H9 (cell line): Measurements from ENCODE around the gene HAUS6. TPM values are rescaled to one million over a fixed set of nuclear protein-coding genes. Genes with fewer than 3 reads are reported as not detected.

ENCODE experiments used
- DNase-seq: peaks from one replicate; pipeline ENCODE4 v3.0.0-alpha.2; 2017
- H2AFZ ChIP-seq: one replicate; pipeline ENCODE4 v1.6.1; 2013; ENCODE audit warnings: mild to moderate bottlenecking, low read length, control low read depth, moderate library complexity
- H2AK5ac ChIP-seq: 2 replicates; pipeline ENCODE4 v1.6.1; 2013; ENCODE audit warnings: low read length, control low read depth, mixed read lengths; ENCODE audit not compliant: insufficient read length
- H2BK120ac ChIP-seq: one replicate; pipeline ENCODE4 v1.6.1; 2013; ENCODE audit warnings: low read depth, mild to moderate bottlenecking, low read length, control low read depth, inconsistent platforms; ENCODE audit not compliant: poor library complexity, severe bottlenecking
- H2BK12ac ChIP-seq: 2 replicates; pipeline ENCODE4 v1.6.1; 2013; ENCODE audit warnings: low read length, control low read depth, mixed read lengths, low read depth; ENCODE audit not compliant: insufficient read length
- H2BK15ac ChIP-seq: 2 replicates; pipeline ENCODE4 v1.6.1; 2013; ENCODE audit warnings: low read depth, low read length, control low read depth
- H2BK20ac ChIP-seq: one replicate; pipeline ENCODE4 v1.6.1; 2013; ENCODE audit warnings: low read depth, mild to moderate bottlenecking, low read length, control low read depth, inconsistent platforms; ENCODE audit not compliant: poor library complexity, severe bottlenecking
- H2BK5ac ChIP-seq: 2 replicates; pipeline ENCODE4 v1.6.1; 2013; ENCODE audit warnings: low read length, control low read depth, mixed read lengths; ENCODE audit not compliant: insufficient read length
- H3K14ac ChIP-seq: 2 replicates; pipeline ENCODE4 v1.6.1; 2013; ENCODE audit warnings: low read length, control low read depth; ENCODE audit not compliant: insufficient read depth
- H3K18ac ChIP-seq: 2 replicates; pipeline ENCODE4 v1.6.1; 2013; ENCODE audit warnings: low read depth, mild to moderate bottlenecking, mixed read lengths, low read length, control low read depth; ENCODE audit not compliant: insufficient read length
- H3K23ac ChIP-seq: 2 replicates; pipeline ENCODE4 v1.6.1; 2013; ENCODE audit warnings: low read length, control low read depth, mixed read lengths, low read depth; ENCODE audit not compliant: insufficient read length
- H3K23me2 ChIP-seq: 2 replicates; pipeline ENCODE4 v1.6.1; 2013; ENCODE audit warnings: low read depth, mild to moderate bottlenecking, mixed read lengths, low read length, control low read depth; ENCODE audit not compliant: insufficient read length, poor library complexity, severe bottlenecking
- H3K27ac ChIP-seq: 2 replicates; pipeline ENCODE4 v1.5.1; 2013; ENCODE audit warnings: low read length, control low read depth, mixed read lengths, low read depth; ENCODE audit not compliant: insufficient read length
- H3K27me3 ChIP-seq: 2 replicates; pipeline ENCODE4 v1.6.1; 2013; ENCODE audit warnings: low read length, control low read depth, inconsistent platforms; ENCODE audit not compliant: insufficient read depth
- H3K4ac ChIP-seq: 2 replicates; pipeline ENCODE4 v1.6.1; 2013; ENCODE audit warnings: low read depth, mild to moderate bottlenecking, control low read depth, inconsistent platforms, low read length, moderate library complexity
- H3K4me1 ChIP-seq: 2 replicates; pipeline ENCODE4 v1.6.1; 2013; ENCODE audit warnings: low read length, control low read depth, inconsistent platforms; ENCODE audit not compliant: insufficient read depth
- H3K4me2 ChIP-seq: 2 replicates; pipeline ENCODE4 v1.6.1; 2013; ENCODE audit warnings: low read length, control low read depth, mixed read lengths; ENCODE audit not compliant: insufficient read length, insufficient read depth
- H3K56ac ChIP-seq: 2 replicates; pipeline ENCODE4 v1.6.1; 2013; ENCODE audit warnings: low read depth, mild to moderate bottlenecking, mixed read lengths, low read length, control low read depth; ENCODE audit not compliant: insufficient read length
- H3K79me1 ChIP-seq: 2 replicates; pipeline ENCODE4 v1.6.1; 2013; ENCODE audit warnings: low read depth, mild to moderate bottlenecking, moderate library complexity, low read length, control low read depth, inconsistent platforms; ENCODE audit not compliant: insufficient read depth, poor library complexity, severe bottlenecking
- H3K79me2 ChIP-seq: 2 replicates; pipeline ENCODE4 v1.6.1; 2013; ENCODE audit warnings: low read length, control low read depth, inconsistent platforms; ENCODE audit not compliant: insufficient read depth
- H3K9ac ChIP-seq: 2 replicates; pipeline ENCODE4 v1.6.1; 2013; ENCODE audit warnings: low read length, control low read depth, mixed read lengths; ENCODE audit not compliant: insufficient read length; ENCODE audit errors: extremely low read depth
- H3K9me3 ChIP-seq: one replicate; pipeline ENCODE4 v1.6.1; 2013; ENCODE audit warnings: low read depth, low read length, inconsistent platforms; ENCODE audit not compliant: control insufficient read depth
- H3T11ph ChIP-seq: one replicate; pipeline ENCODE4 v1.6.1; 2013; ENCODE audit warnings: mild to moderate bottlenecking, low read length, control low read depth, inconsistent platforms
- H4K20me1 ChIP-seq: one replicate; pipeline ENCODE4 v1.6.1; 2013; ENCODE audit not compliant: control insufficient read depth, insufficient read length, insufficient read depth
- H4K5ac ChIP-seq: 2 replicates; pipeline ENCODE4 v1.6.1; 2013; ENCODE audit warnings: low read depth, mild to moderate bottlenecking, mixed read lengths, low read length, control low read depth; ENCODE audit not compliant: insufficient read length
- H4K8ac ChIP-seq: replicated peaks from 2 replicates; pipeline ENCODE4 v1.6.1; 2013; ENCODE audit warnings: low read length, control low read depth, mixed read lengths, low read depth; ENCODE audit not compliant: insufficient read length
- H4K91ac ChIP-seq: 2 replicates; pipeline ENCODE4 v1.6.1; 2013; ENCODE audit warnings: low read depth, mild to moderate bottlenecking, moderate library complexity, mixed read lengths, low read length, control low read depth; ENCODE audit not compliant: insufficient read length
- H3K27ac Mint-ChIP-seq, 3 experiments: 2 replicates in 2 of 3; 3 replicates in 1 of 3; pipeline ENCODE4 v1.8.0; 2020 to 2021; ENCODE audit warnings: mixed read lengths in 3 of 3, mild to moderate bottlenecking in 1 of 3, moderate library complexity in 1 of 3
- H3K27me3 Mint-ChIP-seq: 2 replicates; pipeline ENCODE4 v1.8.0; 2021; ENCODE audit warnings: low read depth, mild to moderate bottlenecking, moderate library complexity, mixed read lengths
- H3K36me3 Mint-ChIP-seq, 3 experiments: 2 replicates in 2 of 3; 3 replicates in 1 of 3; pipeline ENCODE4 v1.8.0; 2020 to 2021; ENCODE audit warnings: low read depth in 3 of 3, mixed read lengths in 3 of 3; ENCODE audit not compliant: insufficient read depth in 1 of 3
- H3K4me1 Mint-ChIP-seq, 2 experiments: 2 replicates each; pipeline ENCODE4 v1.8.0; 2020; ENCODE audit warnings: mixed read lengths in 2 of 2
- H3K4me3 Mint-ChIP-seq, 2 experiments: 2 replicates in 1 of 2; 3 replicates in 1 of 2; pipeline ENCODE4 v1.8.0; 2020 to 2021; ENCODE audit warnings: mild to moderate bottlenecking in 2 of 2, mixed read lengths in 2 of 2, moderate library complexity in 1 of 2
- H3K9me3 Mint-ChIP-seq, 2 experiments: 2 replicates in 1 of 2; 3 replicates in 1 of 2; pipeline ENCODE4 v1.8.0; 2020; ENCODE audit warnings: mild to moderate bottlenecking in 2 of 2, mixed read lengths in 2 of 2, moderate library complexity in 1 of 2
- WGBS: extraction: QIAGEN DNeasy Blood & Tissue Kit; methylation state at CpG from one replicate; pipeline ENCODE4 v1.1.7; 2013; ENCODE audit warnings: missing lambda C conversion rate, low lambda C conversion rate, mixed read lengths; ENCODE audit not compliant: insufficient read length; ENCODE audit errors: extremely low coverage; 5-methylcytosine and 5-hydroxymethylcytosine counted together
- total RNA-seq: library from RNA; stranded (reverse); gene quantifications from 2 replicates; pipeline ENCODE4 v1.2.1, GENCODE V29; 2021
- TF ChIP-seq, protein P1 (sequence below): fragments of 200-600 bp; sonication (generic); conservative IDR thresholded peaks from 3 replicates; pipeline ENCODE4 v1.8.0; 2021; ENCODE audit warnings: antibody characterized with exemption, mild to moderate bottlenecking

The HAUS6 gene
- total RNA-seq, 1 experiment from 2014 or later: 42.3 TPM

DNA sequence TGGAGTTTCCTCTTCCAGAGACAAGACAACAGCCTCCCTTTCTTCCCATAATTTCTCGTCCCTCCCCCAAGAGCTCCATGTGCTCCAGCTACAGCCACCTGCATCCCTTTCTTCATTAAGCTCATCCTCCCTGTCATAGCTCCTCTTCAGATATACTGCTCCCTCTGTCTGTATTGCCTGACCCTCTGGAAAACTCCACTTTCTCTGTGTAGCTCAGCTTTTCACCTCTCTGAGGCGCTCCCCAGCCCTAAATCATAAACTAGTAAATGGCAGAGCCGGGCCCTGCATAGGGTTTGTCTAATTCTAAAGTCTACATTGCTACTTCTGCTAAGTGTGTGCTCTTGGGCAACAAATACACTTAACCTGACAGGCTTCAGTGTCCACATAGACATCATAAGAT is 33.4 kb upstream of the HAUS6 start:
- Histone ChIP-seq H3K23me2 (no peaks in the 10 kb centered on the region), H3K9me3 (no peaks in the 10 kb centered on the region), H3T11ph (no peak overlapping the region), H3K27me3 (no peaks in the 10 kb centered on the region), H2BK15ac (no peak overlapping the region), H3K79me2 (no peaks in the 10 kb centered on the region), H3K14ac (no peak overlapping the region), H3K9ac (no peak overlapping the region), H2AK5ac (no peak overlapping the region), H3K56ac (no peak overlapping the region), H3K4ac (no peak overlapping the region), H4K91ac (no peak overlapping the region), H3K4me2 (no peak overlapping the region), H3K27ac (no peak overlapping the region), H2BK20ac (no peak overlapping the region), H2BK120ac (no peak overlapping the region), H3K79me1 (no peaks in the 10 kb centered on the region), H2BK5ac (no peak overlapping the region), H2BK12ac (no peak overlapping the region), H3K23ac (no peak overlapping the region), H2AFZ (no peak overlapping the region), H3K4me1 (no peaks in the 10 kb centered on the region), H4K5ac (no peak overlapping the region), H4K8ac (no peak overlapping the region), H3K18ac (no peak overlapping the region), H4K20me1 (no peaks in the 10 kb centered on the region)
- TF ChIP-seq, protein P1, sequence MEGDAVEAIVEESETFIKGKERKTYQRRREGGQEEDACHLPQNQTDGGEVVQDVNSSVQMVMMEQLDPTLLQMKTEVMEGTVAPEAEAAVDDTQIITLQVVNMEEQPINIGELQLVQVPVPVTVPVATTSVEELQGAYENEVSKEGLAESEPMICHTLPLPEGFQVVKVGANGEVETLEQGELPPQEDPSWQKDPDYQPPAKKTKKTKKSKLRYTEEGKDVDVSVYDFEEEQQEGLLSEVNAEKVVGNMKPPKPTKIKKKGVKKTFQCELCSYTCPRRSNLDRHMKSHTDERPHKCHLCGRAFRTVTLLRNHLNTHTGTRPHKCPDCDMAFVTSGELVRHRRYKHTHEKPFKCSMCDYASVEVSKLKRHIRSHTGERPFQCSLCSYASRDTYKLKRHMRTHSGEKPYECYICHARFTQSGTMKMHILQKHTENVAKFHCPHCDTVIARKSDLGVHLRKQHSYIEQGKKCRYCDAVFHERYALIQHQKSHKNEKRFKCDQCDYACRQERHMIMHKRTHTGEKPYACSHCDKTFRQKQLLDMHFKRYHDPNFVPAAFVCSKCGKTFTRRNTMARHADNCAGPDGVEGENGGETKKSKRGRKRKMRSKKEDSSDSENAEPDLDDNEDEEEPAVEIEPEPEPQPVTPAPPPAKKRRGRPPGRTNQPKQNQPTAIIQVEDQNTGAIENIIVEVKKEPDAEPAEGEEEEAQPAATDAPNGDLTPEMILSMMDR: 0 out of 3 replicates have a peak, but pooled peaks have one; percentile 12
- Mint-ChIP-seq H3K4me1 (peaks cover 23 to 27% of the 10 kb centered on the region in 2 experiments), H3K27me3 (no peaks in the 10 kb centered on the region), H3K36me3 (no peaks in the 10 kb centered on the region), H3K27ac (peak overlapping the region in 2 of 3 experiments; percentile 2 to 22; a peak in 1 of 7 replicates), H3K4me3 (no peak overlapping the region), H3K9me3 (no peaks in the 10 kb centered on the region; a peak in 1 of 5 replicates)
- no CpG with 5 or more reads among the region's 3 CpGs for WGBS
- no peak for DNase-seq
